IMR-90 (cell line): ENCODE results near the gene CELSR1. TPM values are rescaled to one million over a fixed set of nuclear protein-coding genes. Genes with fewer than 3 reads are reported as not detected.

Source experiments
- ATAC-seq: fragments of 200-7000 bp; cut with Tn5 transposase; 2 replicates; pipeline ENCODE4 v1.9.1; 2020; ENCODE audit warnings: low read depth, mild to moderate bottlenecking, moderate library complexity
- BruUV-seq: library from RNA; stranded (reverse); fragments of 400-500 nt; replicated peaks from 2 replicates; lab custom pipeline; 2021; lab: Mats Ljungman, UMichigan
- CTCF ChIA-PET: fragments of 300-600 bp; formaldehyde crosslinking; extraction: SDS; loops from one replicate; lab custom pipeline; 2021; ENCODE audit warnings: antibody characterized with exemption; lab: Yijun Ruan, JAX
- POLR2A ChIA-PET: fragments of 300-600 bp; sonication (Branson Sonifier 250); formaldehyde crosslinking; loops from one replicate; lab custom pipeline; 2022; ENCODE audit warnings: antibody characterized with exemption; ENCODE audit not compliant: unreplicated experiment; lab: Charles Lee
- DNase-seq: peaks from one replicate; pipeline ENCODE4 v3.0.0; 2013
- H2AFZ ChIP-seq: replicated peaks from 2 replicates; pipeline ENCODE3; 2013; ENCODE audit warnings: low read length, mild to moderate bottlenecking; ENCODE audit not compliant: poor library complexity
- H2AK5ac ChIP-seq: 2 replicates; pipeline ENCODE4 v1.6.1; 2013; ENCODE audit warnings: low read depth, low read length, inconsistent platforms
- H2AK9ac ChIP-seq: replicated peaks from 2 replicates; pipeline ENCODE3; 2013; ENCODE audit warnings: mild to moderate bottlenecking, low read depth, low read length, moderate library complexity; ENCODE audit not compliant: poor library complexity
- H2BK120ac ChIP-seq: 2 replicates; pipeline ENCODE4 v1.6.1; 2013; ENCODE audit warnings: low read depth, low read length, inconsistent platforms
- H2BK15ac ChIP-seq: 3 replicates; pipeline ENCODE4 v1.6.1; 2013; ENCODE audit warnings: low read depth, low read length, inconsistent platforms
- H2BK20ac ChIP-seq: 2 replicates; pipeline ENCODE4 v1.6.1; 2013; ENCODE audit warnings: low read depth, mild to moderate bottlenecking, inconsistent platforms, low read length, moderate library complexity
- H2BK5ac ChIP-seq: 2 replicates; pipeline ENCODE4 v1.6.1; 2013; ENCODE audit warnings: mild to moderate bottlenecking, low read depth, low read length, inconsistent platforms; ENCODE audit not compliant: poor library complexity, severe bottlenecking
- H3K14ac ChIP-seq: replicated peaks from 2 replicates; pipeline ENCODE4 v1.6.1; 2013; ENCODE audit warnings: low read depth, low read length, inconsistent platforms
- H3K18ac ChIP-seq: 2 replicates; pipeline ENCODE4 v1.6.1; 2013; ENCODE audit warnings: low read depth, low read length, control low read depth
- H3K23ac ChIP-seq: 2 replicates; pipeline ENCODE4 v1.6.1; 2013; ENCODE audit warnings: low read depth, low read length, inconsistent platforms
- H3K27ac ChIP-seq: 2 replicates; pipeline ENCODE4 v1.5.1; 2013; ENCODE audit warnings: mild to moderate bottlenecking, control low read depth, low read length; ENCODE audit not compliant: insufficient read depth
- H3K27me3 ChIP-seq: 2 replicates; pipeline ENCODE4 v1.6.1; 2013; ENCODE audit warnings: low read length; ENCODE audit not compliant: control insufficient read depth, insufficient read depth
- H3K36me3 ChIP-seq: 2 replicates; pipeline ENCODE4 v1.6.1; 2013; ENCODE audit warnings: low read length, mixed read lengths; ENCODE audit not compliant: control insufficient read depth, insufficient read depth
- H3K4ac ChIP-seq: 2 replicates; pipeline ENCODE4 v1.6.1; 2013; ENCODE audit warnings: low read depth, low read length, inconsistent platforms
- H3K4me1 ChIP-seq: 2 replicates; pipeline ENCODE4 v1.6.1; 2013; ENCODE audit warnings: low read length, mixed read lengths; ENCODE audit not compliant: control insufficient read depth, insufficient read depth
- H3K4me2 ChIP-seq: 2 replicates; pipeline ENCODE4 v1.6.1; 2013; ENCODE audit warnings: low read depth, mild to moderate bottlenecking, control low read depth, low read length, moderate library complexity
- H3K4me3 ChIP-seq: 2 replicates; pipeline ENCODE4 v1.5.1; 2013; ENCODE audit warnings: low read depth, mild to moderate bottlenecking, control low read depth, low read length, moderate library complexity; ENCODE audit not compliant: insufficient read depth
- H3K56ac ChIP-seq: 2 replicates; pipeline ENCODE4 v1.6.1; 2013; ENCODE audit warnings: low read length, inconsistent platforms; ENCODE audit not compliant: insufficient read depth; ENCODE audit errors: extremely low read depth
- H3K79me1 ChIP-seq, 2 experiments: 2 replicates each; pipeline ENCODE4 v1.6.1; 2013; ENCODE audit warnings: low read length in 2 of 2, inconsistent platforms in 1 of 2, low read depth in 1 of 2
- H3K9ac ChIP-seq: 2 replicates; pipeline ENCODE4 v1.6.1; 2013; ENCODE audit warnings: low read depth, low read length, control low read depth
- H3K9me1 ChIP-seq: 2 replicates; pipeline ENCODE4 v1.6.1; 2013; ENCODE audit warnings: low read length, inconsistent platforms; ENCODE audit not compliant: insufficient read depth
- H3K9me3 ChIP-seq: 2 replicates; pipeline ENCODE4 v1.6.1; 2013; ENCODE audit warnings: low read length; ENCODE audit not compliant: control insufficient read depth, insufficient read depth
- H4K20me1 ChIP-seq: 2 replicates; pipeline ENCODE4 v1.6.1; 2013; ENCODE audit warnings: low read length, inconsistent platforms; ENCODE audit not compliant: insufficient read depth
- H4K5ac ChIP-seq: 2 replicates; pipeline ENCODE4 v1.6.1; 2013; ENCODE audit warnings: mild to moderate bottlenecking, low read depth, low read length, control low read depth
- H4K8ac ChIP-seq, 2 experiments: 2 replicates each; pipeline ENCODE4 v1.6.1; 2013; ENCODE audit warnings: low read depth in 2 of 2, low read length in 2 of 2, control low read depth in 1 of 2, inconsistent platforms in 1 of 2
- H4K91ac ChIP-seq: 2 replicates; pipeline ENCODE4 v1.6.1; 2013; ENCODE audit warnings: low read depth, low read length, inconsistent platforms; ENCODE audit not compliant: insufficient read depth
- ELK1 ChIP-seq: fragments of 150-350 bp; IDR thresholded peaks from 2 replicates; pipeline ENCODE4 v1.6.1; 2016; ENCODE audit warnings: low read depth, mild to moderate bottlenecking, low read length, moderate library complexity, borderline replicate concordance
- RAD21 ChIP-seq: IDR thresholded peaks from 2 replicates; pipeline ENCODE4 v1.6.1; 2012; ENCODE audit warnings: low read length, improper control_type of control experiment
- RCOR1 ChIP-seq: IDR thresholded peaks from 2 replicates; pipeline ENCODE4 v1.6.1; 2012; ENCODE audit warnings: mild to moderate bottlenecking, low read length, improper control_type of control experiment; ENCODE audit not compliant: insufficient replicate concordance
- SMC3 ChIP-seq: fragments of 150-350 bp; IDR thresholded peaks from 2 replicates; pipeline ENCODE4 v1.6.1; 2016; ENCODE audit warnings: low read depth, mild to moderate bottlenecking, antibody characterized with exemption, low read length, moderate library complexity
- WGBS, 2 experiments: methylation state at CpG; one replicate each; pipeline versions ENCODE4 v1.1.5 to v1.1.7; 2013; ENCODE audit warnings: missing lambda C conversion rate in 2 of 2; ENCODE audit not compliant: insufficient read length in 1 of 2; ENCODE audit errors: extremely low coverage in 2 of 2; 5-methylcytosine and 5-hydroxymethylcytosine counted together
- dilution Hi-C: fragments of 300-500 bp; cut with HindIII; formaldehyde crosslinking; loops from one replicate; pipeline ENCODE4 v1.14.3; 2018; ENCODE audit warnings: low sequenced_read_pairs; ENCODE audit not compliant: unreplicated experiment
- in situ Hi-C: fragments of 300-500 bp; cut with MboI; formaldehyde crosslinking; loops from 3 replicates; pipeline ENCODE4 v1.14.3; 2019; ENCODE audit warnings: low sequenced_read_pairs, inconsistent platforms, mixed read lengths
- intact Hi-C: fragments of 100-400 bp; cut with micrococcal nuclease; formaldehyde crosslinking; loops from 2 replicates; pipeline ENCODE4 v1.10.0; 2022
- polyA plus RNA-seq, 3 experiments: library from polyadenylated mRNA; depleted of rRNA; stranded (reverse); fragments of >200 nt; gene quantifications; 2 replicates each; pipeline ENCODE4 v1.2.3, GENCODE V29; 2012; ENCODE audit warnings: low replicate concordance in 1 of 3
- total RNA-seq: library from RNA; depleted of rRNA; stranded (reverse); fragments of >200 nt; gene quantifications from 2 replicates; pipeline ENCODE4 v1.2.3, GENCODE V29; 2012
- TF ChIP-seq, protein P1 (sequence below): conservative IDR thresholded peaks from 2 replicates; pipeline ENCODE4 v1.5.1; 2012; ENCODE audit warnings: mild to moderate bottlenecking, low read depth, low read length, improper control_type of control experiment

CELSR1 gene
- total and polyA plus RNA-seq, 2 of the 4 experiments (the other 2 are of a cell fraction), result 0.36 to 0.82 TPM

DNA sequence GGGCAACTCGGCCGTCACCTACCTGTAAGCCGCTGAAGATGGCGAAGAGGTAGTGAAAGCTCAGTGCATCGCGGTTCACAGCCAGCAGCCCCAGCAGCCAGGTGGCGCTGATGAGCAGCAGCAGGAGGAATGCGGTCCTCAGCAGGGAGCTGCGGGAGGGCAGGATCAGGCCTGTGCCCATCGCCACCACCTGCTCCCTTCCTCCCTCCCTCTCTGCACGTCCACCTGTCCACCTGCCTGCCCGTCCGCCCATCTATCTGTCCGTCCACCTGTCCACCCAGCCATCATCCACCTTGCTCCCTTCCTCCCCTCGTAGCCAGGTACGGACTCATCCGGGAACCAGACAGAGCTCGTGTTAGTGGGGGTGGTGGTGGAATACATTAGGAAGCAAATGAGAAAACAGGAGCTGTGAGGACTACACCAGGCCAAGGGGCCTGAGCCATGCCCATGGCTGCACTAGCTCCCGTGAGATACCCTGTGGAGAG lies 169.7 kb downstream of the CELSR1 start:
- ChIA-PET POLR2A (no interaction called here), CTCF (interaction anchor here (0.5 to 2.1 kb wide), 16 partner anchors 9 to 354 kb away, joined by 3 to 26 read pairs (median 3); partner anchors contain the start of gene CELSR1)
- BruUV-seq, result no TSS peak

More for the DNA sequence above, 169.7 kb downstream of the CELSR1 start:
- Histone ChIP-seq H2AK9ac (peak overlapping the region; percentile 5), H3K4me3 (no peak overlapping the region), H3K4me1 (no peaks in the 10 kb centered on the region), H3K23ac (no peak overlapping the region), H3K56ac (no peak overlapping the region), H3K18ac (no peak overlapping the region), H3K4me2 (no peak overlapping the region), H3K27ac (no peak overlapping the region), H2AK5ac (no peak overlapping the region), H3K9ac (no peak overlapping the region), H3K9me3 (no peaks in the 10 kb centered on the region), H3K79me1 (no peaks in the 10 kb centered on the region), H3K27me3 (peaks cover 13% of the 10 kb centered on the region; the same call in 1 of the 2 replicates), H4K5ac (no peak overlapping the region), H3K36me3 (no peaks in the 10 kb centered on the region), H2BK20ac (no peak overlapping the region), H4K8ac (no peak overlapping the region), H3K9me1 (no peaks in the 10 kb centered on the region; the same call in 1 of the 2 replicates), H2BK120ac (no peak overlapping the region), H2BK5ac (no peak overlapping the region), H4K91ac (no peak overlapping the region), H3K4ac (no peak overlapping the region; the same call in 1 of the 2 replicates), H3K14ac (no peak overlapping the region), H2AFZ (peak overlapping the region; percentile 5), H2BK15ac (no peak overlapping the region), H4K20me1 (no peaks in the 10 kb centered on the region)
- peak; percentile 93 for ATAC-seq
- 32% methylated on average over 6 of the region's 19 CpGs; no CpG with 5 or more reads in 1 of the 2 experiments for WGBS, 2 experiments
- in situ Hi-C loops, result loop anchor here (5.0 kb wide), 1 partner anchor 175 kb away; no protein-coding TSS in a partner anchor
- dilution Hi-C loops, result no loop called here
- intact Hi-C loops, result loop anchor here (1.0 kb wide), 1 partner anchor 175 kb away; no protein-coding TSS in a partner anchor
- TF ChIP-seq, protein P1, sequence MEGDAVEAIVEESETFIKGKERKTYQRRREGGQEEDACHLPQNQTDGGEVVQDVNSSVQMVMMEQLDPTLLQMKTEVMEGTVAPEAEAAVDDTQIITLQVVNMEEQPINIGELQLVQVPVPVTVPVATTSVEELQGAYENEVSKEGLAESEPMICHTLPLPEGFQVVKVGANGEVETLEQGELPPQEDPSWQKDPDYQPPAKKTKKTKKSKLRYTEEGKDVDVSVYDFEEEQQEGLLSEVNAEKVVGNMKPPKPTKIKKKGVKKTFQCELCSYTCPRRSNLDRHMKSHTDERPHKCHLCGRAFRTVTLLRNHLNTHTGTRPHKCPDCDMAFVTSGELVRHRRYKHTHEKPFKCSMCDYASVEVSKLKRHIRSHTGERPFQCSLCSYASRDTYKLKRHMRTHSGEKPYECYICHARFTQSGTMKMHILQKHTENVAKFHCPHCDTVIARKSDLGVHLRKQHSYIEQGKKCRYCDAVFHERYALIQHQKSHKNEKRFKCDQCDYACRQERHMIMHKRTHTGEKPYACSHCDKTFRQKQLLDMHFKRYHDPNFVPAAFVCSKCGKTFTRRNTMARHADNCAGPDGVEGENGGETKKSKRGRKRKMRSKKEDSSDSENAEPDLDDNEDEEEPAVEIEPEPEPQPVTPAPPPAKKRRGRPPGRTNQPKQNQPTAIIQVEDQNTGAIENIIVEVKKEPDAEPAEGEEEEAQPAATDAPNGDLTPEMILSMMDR, result peak; percentile 87
- no peak for TF ChIP-seq ELK1
- TF ChIP-seq SMC3, result peak; percentile 95
- no peak for TF ChIP-seq RCOR1
- peak; percentile 77 for TF ChIP-seq RAD21
- peak; percentile 40 for DNase-seq
